ENCODE results near the gene ZMYND15.

- TF ChIP-seq, protein P1, sequence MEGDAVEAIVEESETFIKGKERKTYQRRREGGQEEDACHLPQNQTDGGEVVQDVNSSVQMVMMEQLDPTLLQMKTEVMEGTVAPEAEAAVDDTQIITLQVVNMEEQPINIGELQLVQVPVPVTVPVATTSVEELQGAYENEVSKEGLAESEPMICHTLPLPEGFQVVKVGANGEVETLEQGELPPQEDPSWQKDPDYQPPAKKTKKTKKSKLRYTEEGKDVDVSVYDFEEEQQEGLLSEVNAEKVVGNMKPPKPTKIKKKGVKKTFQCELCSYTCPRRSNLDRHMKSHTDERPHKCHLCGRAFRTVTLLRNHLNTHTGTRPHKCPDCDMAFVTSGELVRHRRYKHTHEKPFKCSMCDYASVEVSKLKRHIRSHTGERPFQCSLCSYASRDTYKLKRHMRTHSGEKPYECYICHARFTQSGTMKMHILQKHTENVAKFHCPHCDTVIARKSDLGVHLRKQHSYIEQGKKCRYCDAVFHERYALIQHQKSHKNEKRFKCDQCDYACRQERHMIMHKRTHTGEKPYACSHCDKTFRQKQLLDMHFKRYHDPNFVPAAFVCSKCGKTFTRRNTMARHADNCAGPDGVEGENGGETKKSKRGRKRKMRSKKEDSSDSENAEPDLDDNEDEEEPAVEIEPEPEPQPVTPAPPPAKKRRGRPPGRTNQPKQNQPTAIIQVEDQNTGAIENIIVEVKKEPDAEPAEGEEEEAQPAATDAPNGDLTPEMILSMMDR (IDR thresholded peaks at IDR 0.05; ENCODE audit: low read depth, low read length): no peak
- TF ChIP-seq EZH2phosphoT487 (IDR thresholded peaks at IDR 0.05; ENCODE audit: low read depth): no peak
Observed at GRCh38 chr17:4768298-4768697, 28.7 kb downstream of the ZMYND15 start.
